Testis (tissue), 2 donors: ENCODE data around the gene EHHADH.

ENCODE experiments used
- POLR2A ChIP-seq: fragments of 450-650 bp; IDR thresholded peaks from one replicate; pipeline ENCODE4 v1.6.1; 2017; ENCODE audit warnings: antibody characterized with exemption, mild to moderate bottlenecking, moderate library complexity
- TF ChIP-seq, protein P1 (sequence below), 3 experiments: fragments of 450-650 bp in 2 of 3; fragments of 200-600 bp in 1 of 3; sonication (generic) in 1 of 3; IDR thresholded peaks; one replicate each; pipeline ENCODE4 v1.5.1; 2016 to 2019; ENCODE audit warnings: antibody characterized with exemption in 3 of 3, mild to moderate bottlenecking in 2 of 3, moderate library complexity in 1 of 3

GRCh38 chr3:185145511-185145910 is 108.3 kb downstream of the EHHADH start:
- TF ChIP-seq, protein P1, sequence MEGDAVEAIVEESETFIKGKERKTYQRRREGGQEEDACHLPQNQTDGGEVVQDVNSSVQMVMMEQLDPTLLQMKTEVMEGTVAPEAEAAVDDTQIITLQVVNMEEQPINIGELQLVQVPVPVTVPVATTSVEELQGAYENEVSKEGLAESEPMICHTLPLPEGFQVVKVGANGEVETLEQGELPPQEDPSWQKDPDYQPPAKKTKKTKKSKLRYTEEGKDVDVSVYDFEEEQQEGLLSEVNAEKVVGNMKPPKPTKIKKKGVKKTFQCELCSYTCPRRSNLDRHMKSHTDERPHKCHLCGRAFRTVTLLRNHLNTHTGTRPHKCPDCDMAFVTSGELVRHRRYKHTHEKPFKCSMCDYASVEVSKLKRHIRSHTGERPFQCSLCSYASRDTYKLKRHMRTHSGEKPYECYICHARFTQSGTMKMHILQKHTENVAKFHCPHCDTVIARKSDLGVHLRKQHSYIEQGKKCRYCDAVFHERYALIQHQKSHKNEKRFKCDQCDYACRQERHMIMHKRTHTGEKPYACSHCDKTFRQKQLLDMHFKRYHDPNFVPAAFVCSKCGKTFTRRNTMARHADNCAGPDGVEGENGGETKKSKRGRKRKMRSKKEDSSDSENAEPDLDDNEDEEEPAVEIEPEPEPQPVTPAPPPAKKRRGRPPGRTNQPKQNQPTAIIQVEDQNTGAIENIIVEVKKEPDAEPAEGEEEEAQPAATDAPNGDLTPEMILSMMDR (IDR thresholded peaks at IDR 0.05): no peak
- TF ChIP-seq POLR2A: no peak
